Measurements from ENCODE around the gene EXOG.

The EXOG gene

DNA sequence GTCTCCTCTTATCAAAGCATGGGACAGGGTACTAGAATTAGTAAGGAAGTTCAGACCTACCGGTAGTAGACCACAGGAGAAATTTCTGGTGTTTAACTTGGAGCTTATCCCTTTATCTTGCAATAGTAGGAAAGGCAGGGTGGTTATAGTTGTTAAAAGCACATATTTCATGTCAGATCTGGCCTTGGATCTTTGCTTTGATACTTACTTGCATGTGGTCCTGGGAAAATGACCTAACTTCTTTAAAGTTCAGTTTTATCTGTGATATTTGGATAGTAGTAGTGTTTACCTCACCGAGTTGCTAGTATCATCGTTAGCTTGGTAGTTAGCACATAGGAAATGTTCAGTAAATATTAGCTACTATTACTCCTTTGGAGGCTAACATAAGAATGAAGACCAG, 15.4 kb downstream of the EXOG start:
- DNase-seq, result no peak

DNA sequence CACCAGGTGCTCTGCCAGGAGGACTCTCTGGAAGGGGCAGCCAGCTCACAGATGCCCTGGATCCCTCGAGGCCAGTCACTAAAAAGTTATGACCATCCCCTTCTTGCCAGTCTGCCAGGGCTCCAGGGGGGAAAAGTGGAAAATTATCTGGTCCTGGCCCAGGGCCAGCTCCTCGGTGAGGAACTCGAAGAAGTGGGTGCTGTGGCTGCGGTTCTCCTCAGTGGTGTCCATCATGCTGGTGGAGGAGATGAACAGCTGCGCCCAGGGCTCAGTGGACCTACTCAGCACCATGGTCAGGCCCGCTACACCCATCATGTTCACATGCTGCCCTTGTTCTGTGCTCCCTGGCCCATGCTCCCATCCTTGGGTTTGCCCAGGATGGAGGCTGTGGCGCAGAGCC, 19.2 kb downstream of the EXOG start:
- no peak for DNase-seq

DNA sequence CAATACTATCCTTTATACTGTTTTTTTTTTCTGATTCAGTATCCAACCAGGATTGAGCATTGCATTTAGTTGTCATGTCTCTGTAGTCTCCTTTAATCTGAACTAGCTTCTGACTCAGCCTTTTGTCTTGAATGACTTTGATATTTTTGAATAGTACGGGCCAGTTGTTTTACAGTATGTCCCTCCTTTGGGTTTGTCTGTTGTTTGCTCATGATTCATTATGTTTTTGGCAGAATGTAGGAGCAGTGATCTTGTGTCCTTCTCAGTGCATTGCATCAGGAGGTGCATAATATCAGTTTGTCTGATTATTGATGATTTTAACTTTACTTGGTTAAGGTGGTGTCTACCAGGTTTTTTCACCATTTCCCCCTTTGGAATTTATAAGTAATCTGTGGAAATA, 20.5 kb downstream of the EXOG start:
- no peak for DNase-seq

DNA sequence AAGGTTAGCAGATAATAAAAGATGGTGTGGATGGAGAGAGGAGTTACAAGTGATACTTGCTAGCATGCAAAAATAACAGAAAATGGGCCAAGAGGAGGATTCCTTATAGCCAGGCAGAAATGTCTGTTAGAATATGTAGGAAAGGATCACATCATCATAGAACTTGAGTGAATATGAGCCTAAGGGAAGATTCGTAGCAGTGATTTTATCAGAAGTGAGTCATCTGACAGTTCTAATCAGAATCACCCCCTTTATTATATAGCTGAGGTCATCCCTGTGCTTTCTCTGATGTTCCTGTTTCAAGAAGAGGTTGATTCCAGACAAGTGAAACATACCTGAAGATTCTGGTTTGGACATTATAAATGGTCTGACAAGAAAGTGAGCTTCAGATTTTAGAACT, 22.9 kb downstream of the EXOG start:
- DNase-seq, result no peak

DNA sequence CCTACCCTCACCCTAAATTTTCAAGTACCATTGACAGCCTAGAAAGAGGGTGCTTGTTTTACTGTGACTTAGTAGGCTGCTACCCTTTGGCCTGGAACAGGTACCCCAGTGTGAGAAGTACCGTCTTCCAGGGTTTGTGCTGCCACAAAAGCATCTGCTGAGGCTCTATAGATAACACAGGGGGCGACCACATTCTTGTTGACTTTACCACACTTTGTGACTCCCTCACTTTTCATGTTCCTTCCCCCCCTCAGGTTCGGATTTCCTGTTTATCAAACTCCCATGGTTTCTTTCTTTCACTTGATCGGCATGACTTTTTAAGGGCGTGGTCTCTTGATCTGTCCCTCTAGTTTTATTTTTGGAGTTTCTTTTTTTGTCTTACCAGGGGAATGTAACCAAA, 23.5 kb downstream of the EXOG start:
- peak; percentile 40 for DNase-seq

DNA sequence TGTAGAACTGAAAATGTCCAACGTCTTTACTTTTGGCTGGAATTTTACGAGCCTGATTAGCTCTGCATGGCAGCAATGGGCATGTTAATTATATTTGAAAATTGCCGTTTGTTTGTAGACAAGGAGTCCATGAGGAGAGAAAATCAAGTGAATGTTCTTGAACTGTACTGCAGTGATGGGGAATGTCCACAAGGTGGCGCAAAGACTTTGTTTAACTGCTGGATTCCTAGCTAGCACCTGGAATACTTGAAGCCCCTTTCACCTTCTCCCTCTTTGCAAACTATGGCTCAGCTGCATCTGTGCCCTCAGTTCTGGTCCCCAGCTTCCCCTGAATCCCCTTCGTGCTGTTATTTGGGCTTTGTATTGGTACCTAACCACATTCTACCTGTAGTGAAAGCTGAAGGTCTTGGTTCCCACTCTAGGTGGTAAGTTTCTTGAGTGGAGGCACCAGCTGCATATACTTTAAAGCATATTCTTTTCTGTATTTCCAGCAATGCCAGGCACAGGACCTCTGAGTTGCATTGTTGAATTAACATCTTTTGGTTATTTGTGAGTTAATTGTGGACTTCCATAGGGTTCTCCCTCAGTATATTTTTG, 25.3 kb downstream of the EXOG start:
- DNase-seq, result peak; percentile 77

DNA sequence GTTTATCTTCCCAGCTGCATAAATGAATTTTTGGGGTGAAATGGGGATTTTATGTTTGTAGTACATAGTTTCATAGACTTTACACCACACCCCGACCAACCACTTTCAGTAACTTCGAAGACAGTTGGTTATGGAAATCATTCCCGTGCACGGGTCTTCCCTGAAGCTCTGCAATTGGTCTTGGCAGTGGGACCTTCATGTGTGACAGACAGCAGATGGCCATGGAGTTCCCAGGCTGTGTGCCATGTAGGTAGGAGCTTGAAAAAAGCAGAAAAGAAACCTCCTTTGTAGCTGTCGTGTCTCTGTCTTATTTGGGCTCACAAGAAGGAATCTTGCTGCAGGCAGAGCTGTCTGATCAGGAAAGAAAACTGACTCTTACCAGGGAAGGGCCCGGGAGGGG, 25.9 kb downstream of the EXOG start:
- DNase-seq, result no peak

DNA sequence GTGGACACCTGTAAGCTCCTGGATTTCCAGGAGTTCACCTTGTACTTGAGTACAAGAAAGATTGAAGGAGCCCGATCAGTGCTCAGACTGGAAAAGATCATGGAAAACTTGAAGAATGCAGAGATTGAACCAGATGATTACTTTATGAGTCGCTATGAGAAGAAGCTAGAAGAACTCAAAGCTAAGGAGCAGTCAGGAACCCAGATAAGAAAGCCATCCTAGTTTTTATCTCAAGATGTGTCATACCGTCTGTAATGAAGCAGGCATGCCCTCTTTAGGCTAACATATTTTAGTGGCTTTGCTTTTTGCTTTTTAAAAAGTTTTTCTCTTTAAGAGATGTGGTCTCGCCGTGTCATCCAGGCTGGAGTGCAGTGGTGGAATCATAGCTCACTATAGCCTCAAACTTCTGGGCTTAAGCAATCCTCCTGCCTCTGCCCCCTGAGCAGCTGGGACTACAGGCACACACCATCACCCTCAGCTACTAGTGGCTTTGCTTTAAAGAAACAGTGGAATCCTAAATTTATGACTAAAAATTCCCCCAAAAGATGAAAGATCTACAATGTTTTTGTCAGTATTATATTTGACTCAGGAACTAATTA, 28.1 kb downstream of the EXOG start:
- no peak for DNase-seq

DNA sequence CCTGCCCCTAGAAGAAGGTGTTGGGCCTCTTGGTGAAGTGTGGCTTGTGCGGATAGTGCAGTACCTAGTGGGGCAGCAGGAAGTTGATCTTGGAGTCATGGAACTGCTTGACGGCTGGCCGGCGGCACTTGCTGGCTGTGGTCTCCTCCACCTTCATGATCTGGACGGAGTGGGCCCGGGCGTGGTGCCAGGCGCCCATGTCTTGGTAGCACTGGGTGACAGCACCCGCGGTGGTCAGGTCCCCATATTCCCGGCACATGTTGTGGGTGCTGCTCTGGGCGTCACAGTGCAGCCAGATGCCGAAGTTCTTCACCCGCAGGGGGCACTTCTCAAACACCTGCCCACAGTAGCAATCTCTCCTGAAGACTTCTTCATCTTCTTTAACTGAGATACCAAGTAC, 30.7 kb downstream of the EXOG start:
- no peak for DNase-seq

DNA sequence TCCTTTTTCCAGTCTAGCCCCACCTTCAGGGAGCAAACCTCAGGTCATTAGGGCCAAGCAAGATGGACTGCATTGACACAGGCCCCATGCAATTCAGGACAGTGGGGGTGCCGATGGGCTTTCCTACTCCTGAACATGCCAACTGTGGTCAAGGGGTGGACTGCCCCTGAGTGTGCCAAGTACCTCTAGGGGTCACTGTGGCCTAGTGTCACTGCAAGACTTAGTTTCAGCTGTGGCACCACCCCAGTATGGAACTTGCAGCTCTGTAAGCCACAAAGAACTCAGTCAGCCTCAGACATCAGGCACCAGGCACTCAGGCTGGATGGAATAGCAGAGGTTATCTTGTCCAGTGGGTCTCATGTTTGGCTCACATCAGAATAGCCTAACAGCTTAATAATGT, 32.3 kb downstream of the EXOG start:
- peak; percentile 42 for DNase-seq

DNA sequence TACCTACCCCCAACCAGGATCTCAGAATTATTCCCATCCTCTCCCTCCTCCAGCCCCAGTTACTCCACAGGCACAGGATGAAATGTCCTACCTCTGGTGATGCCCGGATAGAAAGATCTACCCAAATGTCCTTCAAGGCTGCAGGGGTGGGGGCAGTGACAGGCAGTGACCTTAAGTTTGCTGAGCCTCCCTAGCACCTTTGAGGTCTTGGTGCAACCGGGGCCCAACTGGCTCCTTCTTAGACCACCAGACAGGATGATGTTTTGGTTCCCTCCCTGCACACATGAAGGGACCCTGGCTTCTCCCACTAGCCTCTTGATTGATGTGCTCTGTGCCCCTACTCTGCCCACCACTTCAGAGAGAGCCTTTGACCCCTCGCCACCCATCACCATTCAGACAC, 36.4 kb downstream of the EXOG start:
- no peak for DNase-seq

DNA sequence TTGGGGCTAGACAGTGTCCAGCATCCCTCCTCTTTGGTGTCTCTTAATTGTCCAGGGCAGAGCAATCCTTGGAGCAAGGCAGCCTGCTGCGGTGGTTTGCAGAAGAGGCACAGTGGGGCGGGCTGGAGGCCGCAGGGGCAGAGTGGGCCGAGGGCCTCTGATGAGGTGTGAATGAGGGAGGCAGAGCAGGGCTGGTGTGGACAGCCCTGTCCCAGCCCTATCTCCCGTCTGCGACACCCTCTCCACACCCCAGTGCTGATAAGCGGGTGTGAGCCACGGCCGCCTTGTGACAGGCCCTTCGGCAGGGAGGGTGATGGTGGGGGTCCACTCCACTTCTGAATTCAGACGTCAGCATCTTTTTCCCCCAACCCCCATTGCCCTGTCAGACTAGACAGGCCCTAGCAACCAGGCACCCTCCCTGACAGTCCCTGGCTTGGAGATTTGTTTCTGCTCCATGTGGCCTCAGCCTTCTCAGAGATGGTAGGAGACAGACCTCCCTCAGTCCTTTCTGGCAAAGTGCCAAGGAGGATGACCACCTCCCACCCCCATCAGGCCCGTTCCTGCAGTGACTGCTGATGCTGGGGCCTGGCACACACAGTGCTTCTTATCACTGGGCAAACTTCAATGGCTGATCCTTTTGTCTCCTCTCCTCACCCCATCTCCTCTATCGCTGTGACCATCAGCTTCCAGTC, 37.3 kb downstream of the EXOG start:
- no peak for DNase-seq

DNA sequence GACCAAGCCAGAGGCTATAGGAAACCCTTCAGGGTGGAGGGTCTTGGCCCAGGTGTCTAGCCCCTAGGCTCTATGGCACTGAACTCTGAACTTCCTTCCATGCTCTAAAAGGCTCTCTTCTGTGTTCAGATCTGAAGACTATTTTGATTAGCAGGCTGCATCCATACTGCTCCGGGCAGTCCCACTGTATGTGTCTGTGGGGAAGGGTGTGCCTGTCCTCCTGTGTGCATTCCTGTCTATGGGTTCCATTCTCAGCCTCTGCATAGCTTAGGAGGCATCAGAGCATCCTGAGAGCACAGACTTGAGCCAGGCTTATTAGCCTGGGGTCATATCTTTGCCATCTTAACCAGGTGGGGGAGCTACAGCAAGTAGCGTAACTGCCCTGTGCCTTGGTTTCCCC, 38.0 kb downstream of the EXOG start:
- no peak for DNase-seq

DNA sequence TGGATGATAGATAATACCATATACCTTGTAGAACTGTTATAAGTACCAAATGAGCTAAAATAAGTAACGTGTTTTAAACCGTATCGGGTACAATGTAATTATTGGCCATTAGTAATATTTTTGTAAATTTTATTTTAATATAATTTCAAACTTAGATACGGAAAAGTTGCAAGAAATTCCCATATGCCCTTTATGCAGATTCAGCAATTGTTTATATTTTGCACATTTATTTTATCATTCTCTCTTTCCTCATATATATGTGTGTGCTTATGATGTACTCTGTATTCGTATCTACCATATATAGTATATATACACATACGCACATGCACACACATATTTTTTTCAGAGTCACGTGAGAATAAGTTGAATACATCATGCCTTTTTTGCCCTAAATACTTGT, 38.5 kb downstream of the EXOG start:
- no peak for DNase-seq

DNA sequence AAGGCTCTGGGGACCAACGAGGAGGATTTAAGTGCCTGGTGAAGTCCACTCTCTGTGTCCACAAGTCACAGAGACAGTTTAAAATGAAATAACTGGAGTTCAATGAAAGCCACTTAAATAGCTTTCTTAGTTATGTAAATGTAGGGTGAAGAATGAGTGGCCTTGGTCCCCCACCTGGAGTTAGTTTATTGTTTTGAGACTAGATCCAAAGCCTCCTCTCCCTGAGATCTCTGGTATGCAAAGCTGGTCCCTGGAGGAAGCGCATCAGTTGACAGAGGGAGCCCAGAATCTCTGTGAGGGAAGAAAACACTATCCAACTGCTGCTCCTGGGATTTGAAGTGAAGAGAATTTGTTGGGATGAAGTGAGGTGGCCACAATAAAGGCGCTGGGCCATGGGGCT, 40.5 kb downstream of the EXOG start:
- no peak for DNase-seq

DNA sequence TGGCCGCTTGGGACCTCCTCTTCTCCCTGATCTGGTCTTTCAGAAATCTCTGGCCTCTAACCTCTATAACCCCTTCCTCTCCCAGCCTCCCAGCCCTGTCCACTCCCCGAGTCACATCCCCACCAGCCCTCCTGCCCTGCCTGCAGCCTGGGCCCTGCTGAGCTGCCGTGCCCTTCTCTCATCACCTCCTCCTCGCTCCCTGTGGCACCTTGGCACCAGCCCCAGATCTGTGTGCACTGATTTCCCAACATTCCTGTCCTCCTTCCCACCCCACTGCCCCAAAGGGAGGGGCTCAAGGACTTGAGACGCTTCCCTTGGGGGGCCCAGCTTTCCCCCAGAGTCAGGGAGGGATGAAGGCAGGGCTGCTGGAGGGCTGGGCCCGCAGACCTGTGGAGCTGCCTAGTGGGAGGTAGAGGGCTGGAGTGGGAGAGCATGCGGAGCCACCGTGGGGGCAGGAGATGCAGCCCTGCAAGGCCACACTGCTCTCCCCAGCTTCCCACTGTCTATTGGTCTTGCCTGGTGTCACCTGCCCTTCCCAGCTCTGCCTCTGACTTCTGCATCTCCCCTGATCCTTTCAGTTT, 42.7 kb downstream of the EXOG start:
- DNase-seq, result no peak

DNA sequence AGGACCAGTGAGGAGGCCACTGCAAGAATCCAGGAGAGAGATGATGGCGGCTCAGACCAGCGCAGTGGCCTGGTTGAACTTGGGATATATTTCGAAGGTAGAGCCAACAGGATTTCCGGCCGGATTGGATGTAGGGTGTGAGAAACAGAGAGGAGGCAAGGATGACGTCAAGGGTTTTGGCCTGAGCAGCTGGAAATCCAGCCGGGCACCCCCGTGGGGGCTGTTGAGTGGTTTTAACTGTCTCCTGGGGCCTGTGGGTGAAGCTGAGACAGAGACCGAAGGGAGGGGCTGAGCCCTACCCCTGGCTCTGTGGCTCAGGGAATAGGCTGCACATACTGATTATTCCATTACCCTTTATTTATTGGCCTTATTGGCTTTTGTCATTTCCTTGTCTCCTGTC, 45.7 kb downstream of the EXOG start:
- DNase-seq, result no peak

DNA sequence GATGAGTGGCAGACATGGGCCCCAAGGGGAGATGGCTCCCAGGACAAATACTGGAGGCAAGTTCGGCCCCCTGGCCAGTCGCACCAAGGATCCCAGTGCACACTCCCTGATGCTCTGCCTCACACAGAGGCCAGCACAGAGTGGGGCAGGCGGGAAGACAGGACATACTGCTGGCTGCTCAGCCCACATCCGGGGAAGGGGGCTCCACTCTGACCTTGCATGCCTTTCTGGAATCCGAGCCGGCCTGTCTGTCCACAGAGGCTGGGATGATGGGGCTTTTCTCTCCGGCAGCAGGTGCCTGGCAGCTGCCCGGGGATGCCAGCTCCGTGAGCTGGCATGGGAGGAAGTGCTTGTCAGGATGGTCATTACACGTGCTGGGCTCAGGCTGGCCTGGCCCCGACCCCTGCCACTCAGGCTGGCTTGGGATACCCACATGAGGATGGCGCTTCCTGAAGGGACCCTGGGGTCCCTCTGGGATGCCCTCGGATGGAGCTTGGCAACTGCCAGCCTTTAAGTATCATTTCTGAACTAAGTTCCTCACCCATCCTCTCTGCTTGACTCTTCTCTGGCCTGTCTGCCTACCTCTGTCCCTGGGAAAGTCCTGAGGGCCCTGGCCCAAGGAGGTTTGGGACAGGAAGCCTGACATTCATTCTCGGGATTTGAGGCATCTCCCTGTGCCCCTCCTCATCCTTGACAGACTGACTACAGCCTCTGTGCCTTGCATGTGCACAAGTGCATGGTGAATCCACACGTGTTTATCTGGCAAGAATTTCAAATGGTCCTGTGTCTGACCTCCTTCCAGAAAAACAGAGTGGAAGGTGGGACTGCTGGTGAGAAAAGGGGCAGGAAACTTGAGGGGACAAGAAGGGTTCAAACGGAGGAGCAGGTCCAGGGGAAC, 46.5 kb downstream of the EXOG start:
- DNase-seq, result no peak

DNA sequence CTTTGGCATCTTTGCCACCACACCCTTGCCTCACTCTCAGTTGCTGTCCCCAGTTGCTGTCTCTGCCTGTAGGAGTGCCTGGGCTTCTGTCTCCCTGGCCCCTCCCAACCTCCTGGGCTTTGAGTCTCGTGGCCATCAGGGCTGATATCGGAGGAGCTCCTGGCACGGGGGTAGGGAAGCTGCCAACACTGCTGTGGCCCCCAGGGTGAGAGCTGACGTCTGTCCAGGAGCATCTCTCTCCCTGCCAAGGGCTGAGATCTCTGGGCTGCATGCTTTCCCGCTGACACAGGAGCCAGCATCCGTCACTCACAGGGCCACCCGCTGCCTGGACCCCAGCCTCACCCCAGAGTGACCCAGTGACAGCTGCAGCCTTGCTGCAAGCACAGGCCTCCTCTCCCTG, 47.4 kb downstream of the EXOG start:
- no peak for DNase-seq

DNA sequence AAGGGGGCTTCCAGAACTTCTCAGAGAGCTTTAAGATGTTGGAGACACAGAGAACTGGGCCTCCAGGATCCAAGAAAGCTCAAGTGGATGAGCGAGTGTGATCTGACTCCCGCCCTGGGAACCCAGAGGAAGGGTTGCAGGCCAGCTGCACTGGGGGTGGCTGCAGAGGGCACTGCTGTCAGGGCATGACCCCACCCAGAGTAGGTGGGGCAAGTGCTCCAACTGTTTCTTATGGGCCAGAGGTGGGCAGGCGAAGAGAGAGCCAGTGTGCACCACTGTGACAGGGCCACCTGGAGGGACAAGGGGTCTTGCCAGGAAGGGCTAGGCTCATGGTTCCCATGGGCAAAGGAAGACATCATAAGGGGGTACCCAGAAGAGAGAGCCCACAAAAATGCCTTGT, 48.8 kb downstream of the EXOG start:
- no peak for DNase-seq

DNA sequence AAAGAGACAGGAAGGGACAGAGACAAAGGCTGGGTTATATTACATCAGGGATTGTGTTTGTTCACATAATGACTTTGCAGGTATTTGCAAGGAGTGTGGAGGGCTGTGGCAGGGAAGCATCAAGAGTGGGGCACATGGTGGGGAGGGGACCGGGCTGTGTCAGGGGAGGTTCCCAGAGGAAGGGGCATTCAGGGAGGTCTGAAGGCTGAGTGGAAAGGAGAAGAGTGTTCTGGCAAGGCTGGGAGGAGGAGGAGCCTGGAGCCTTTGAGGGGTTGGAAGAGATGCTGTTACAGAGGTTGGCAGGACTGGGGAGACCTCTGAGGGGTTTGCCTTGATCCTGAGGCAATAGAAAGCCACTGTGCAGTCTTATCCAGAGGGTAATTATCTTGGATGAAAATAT, 49.4 kb downstream of the EXOG start:
- no peak for DNase-seq

DNA sequence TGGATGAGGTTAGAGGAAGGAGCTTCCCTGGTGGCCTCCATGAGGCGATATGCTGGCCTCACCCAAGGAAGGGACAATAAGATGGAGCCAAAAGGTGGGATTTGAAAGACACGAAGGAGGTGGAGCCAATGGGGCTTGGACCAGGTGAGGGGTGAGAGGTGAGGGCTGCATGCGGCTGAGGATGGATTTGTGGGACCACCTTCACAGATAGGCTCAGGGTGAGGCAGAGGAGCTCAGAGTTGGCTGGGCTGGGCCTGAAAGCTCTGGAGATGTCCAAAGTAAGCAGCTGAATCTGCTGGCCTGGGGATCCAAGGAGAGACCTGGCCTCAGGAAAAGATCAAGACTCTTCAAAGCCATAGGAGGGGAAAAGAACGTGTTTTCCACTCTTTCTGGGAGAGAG, 49.8 kb downstream of the EXOG start:
- DNase-seq, result no peak

DNA sequence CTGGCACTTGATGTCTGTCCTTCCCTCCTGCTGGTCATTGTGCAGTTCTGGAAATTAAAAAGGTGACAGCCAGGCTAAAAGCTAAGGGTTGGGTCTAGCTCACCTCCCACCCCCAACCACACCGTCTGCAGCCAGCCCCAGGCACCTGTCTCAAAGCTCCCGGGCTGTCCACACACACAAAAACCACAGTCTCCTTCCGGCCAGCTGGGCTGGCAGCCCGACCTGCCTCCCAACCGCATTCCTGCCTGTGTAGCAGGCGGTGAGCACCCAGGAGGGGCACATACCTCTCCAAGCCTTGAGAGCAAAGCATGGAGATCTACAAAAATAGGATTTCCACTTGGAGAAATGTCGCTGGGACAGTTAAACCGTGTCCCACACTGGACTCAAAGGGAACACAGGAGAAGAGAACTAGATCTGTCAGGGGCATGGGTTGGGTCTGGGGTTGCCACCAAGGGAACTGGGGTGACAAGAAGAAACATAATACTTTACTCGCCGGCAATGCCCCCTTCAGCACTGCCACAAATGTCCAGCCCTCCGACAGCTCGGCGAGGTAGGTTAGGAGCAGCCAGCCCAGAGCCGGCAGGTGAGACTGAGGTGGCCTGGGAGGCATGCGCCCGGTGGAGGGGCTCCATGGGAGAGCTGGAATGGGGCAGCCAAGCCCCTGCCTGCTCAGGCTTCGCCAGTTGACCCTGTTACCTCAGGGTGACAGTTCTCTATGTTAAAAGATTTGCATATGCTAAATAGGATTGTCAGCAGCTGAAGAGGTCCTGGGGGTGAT, 52.2 kb downstream of the EXOG start:
- no peak for DNase-seq
